ENCODE measurements around the gene MAP2K5.

DNA sequence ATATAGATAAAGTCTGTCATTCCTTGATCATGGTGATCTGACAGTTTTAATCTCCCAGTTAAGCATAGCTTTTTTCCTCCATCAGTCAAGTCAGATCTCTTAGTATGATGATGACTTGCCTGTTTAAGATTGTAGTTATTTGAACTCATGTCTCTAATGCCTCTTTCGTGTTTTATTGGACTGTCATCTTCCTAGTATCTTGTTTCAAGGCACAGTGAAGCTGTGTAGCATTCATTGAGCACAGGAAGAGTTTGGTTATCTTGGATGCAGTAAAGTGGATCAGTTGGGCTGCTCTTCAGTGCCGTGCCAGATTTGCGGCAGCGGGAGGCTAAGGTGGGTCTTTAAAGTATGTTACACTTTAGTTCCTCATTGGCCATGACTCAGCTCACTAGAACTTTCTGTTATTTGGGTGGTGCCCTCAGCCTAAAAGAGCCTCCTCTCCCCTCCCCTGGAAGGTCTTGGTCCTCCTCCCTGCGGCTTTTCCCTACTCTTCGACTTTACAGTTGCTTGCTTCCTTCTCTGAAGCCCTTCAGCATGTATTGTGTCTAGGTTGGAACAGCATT, 237.1 kb downstream of the MAP2K5 start:
- TF ChIP-seq POLR2AphosphoS5 (IDR thresholded peaks at IDR 0.05): no peak
- TF ChIP-seq POLR2A (IDR thresholded peaks at IDR 0.05): no peak
- TF ChIP-seq CTCF (IDR thresholded peaks at IDR 0.05): no peak
- no peak for TF ChIP-seq EP300 (IDR thresholded peaks at IDR 0.05)
